HepG2 (cell line): Measurements from ENCODE around the gene MYO19. TPM values are rescaled to one million over a fixed set of nuclear protein-coding genes. Genes with fewer than 3 reads are reported as not detected.

ENCODE experiments used
- CAMTA2 ChIP-seq: sonication (generic); formaldehyde crosslinking; IDR thresholded peaks from 2 replicates; pipeline ENCODE4 v1.4.0; 2020; ENCODE audit warnings: mild to moderate bottlenecking, missing genetic modification reagents, borderline replicate concordance
- FIP1L1 ChIP-seq: fragments of 200-400 bp; formaldehyde crosslinking; IDR thresholded peaks from 2 replicates; pipeline ENCODE4 v1.6.1; 2018; ENCODE audit warnings: low read depth, mild to moderate bottlenecking, low read length, moderate library complexity, borderline replicate concordance; ENCODE audit not compliant: insufficient read depth
- KLF9 ChIP-seq: IDR thresholded peaks from 2 replicates; pipeline ENCODE4 v1.6.1; 2016; ENCODE audit warnings: low read depth
- MAF1 ChIP-seq: sonication (generic); formaldehyde crosslinking; IDR thresholded peaks from 2 replicates; pipeline ENCODE4 v1.5.0; 2020; ENCODE audit warnings: missing genetic modification reagents, borderline replicate concordance
- MAFK ChIP-seq, 2 experiments: IDR thresholded peaks in 1 of 2; conservative IDR thresholded peaks in 1 of 2; 2 replicates each; pipeline ENCODE4 v1.6.1; 2011; ENCODE audit warnings: improper control_type of control experiment in 2 of 2, low read length in 2 of 2
- ZNF329 ChIP-seq: sonication (generic); formaldehyde crosslinking; IDR thresholded peaks from 2 replicates; pipeline ENCODE4 v1.9.0; 2021; ENCODE audit warnings: low read depth, mild to moderate bottlenecking, missing genetic modification reagents
- ZNF33A ChIP-seq: sonication (generic); formaldehyde crosslinking; IDR thresholded peaks from 2 replicates; pipeline ENCODE4 v1.5.1; 2020; ENCODE audit warnings: missing genetic modification reagents, mild to moderate bottlenecking, moderate library complexity, borderline replicate concordance
- ZNF550 ChIP-seq: sonication (generic); formaldehyde crosslinking; IDR thresholded peaks from 2 replicates; pipeline ENCODE4 v1.4.0; 2020; ENCODE audit warnings: mild to moderate bottlenecking, missing genetic modification reagents, borderline replicate concordance
- polyA plus RNA-seq, 8 experiments: library from polyadenylated mRNA; depleted of rRNA in 3 of 8; stranded (reverse) in 7 of 8; unstranded in 1 of 8; fragments of >200 nt; fragmentation: Illumina TruSeq in 4 of 8; extraction: Trizol in 4 of 8; gene quantifications; 2 replicates each; pipeline versions ENCODE4 v1.2.1 to v1.2.3, GENCODE V29; 2011 to 2016; ENCODE audit warnings: low read depth in 4 of 8, missing spikeins in 1 of 8, mixed read lengths in 1 of 8; ENCODE audit not compliant: insufficient read depth in 1 of 8
- total RNA-seq, 5 experiments: library from RNA; depleted of rRNA; stranded (reverse); fragments of >200 nt; fragmentation: Illumina TruSeq; extraction: Trizol; gene quantifications; 2 replicates each; pipeline ENCODE4 v1.2.3, GENCODE V29; 2016; ENCODE audit warnings: low read depth in 1 of 5
- TF ChIP-seq, protein P1 (sequence below), 2 experiments: IDR thresholded peaks; 2 replicates each; pipeline ENCODE4 v1.6.1; 2011 to 2012; ENCODE audit warnings: low read length in 2 of 2, borderline replicate concordance in 1 of 2, low read depth in 1 of 2, mild to moderate bottlenecking in 1 of 2, moderate library complexity in 1 of 2
- TF ChIP-seq, protein P2 (sequence below): IDR thresholded peaks from 2 replicates; pipeline ENCODE4 v1.6.1; 2016; ENCODE audit warnings: low read depth, borderline replicate concordance
- TF ChIP-seq, protein P3 (sequence below): sonication (generic); formaldehyde crosslinking; conservative IDR thresholded peaks from 2 replicates; pipeline ENCODE4 v1.8.0; 2022; ENCODE audit warnings: missing genetic modification reagents
- TF ChIP-seq, protein P4 (sequence below): sonication (generic); formaldehyde crosslinking; IDR thresholded peaks from 2 replicates; pipeline ENCODE4 v1.5.0; 2020; ENCODE audit warnings: missing genetic modification reagents
- TF ChIP-seq, protein P5 (sequence below): IDR thresholded peaks from 2 replicates; pipeline ENCODE4 v1.6.1; 2016
- TF ChIP-seq, protein P6 (sequence below): sonication (generic); formaldehyde crosslinking; IDR thresholded peaks from 2 replicates; pipeline ENCODE4 v1.5.1; 2020; ENCODE audit warnings: mild to moderate bottlenecking, missing genetic modification reagents, borderline replicate concordance

Gene MYO19
- total and polyA plus RNA-seq, 2 of the 13 experiments (the other 11 are each of a cell fraction or from before 2014, with no cell fraction given): 75.7 to 82.3 TPM

DNA sequence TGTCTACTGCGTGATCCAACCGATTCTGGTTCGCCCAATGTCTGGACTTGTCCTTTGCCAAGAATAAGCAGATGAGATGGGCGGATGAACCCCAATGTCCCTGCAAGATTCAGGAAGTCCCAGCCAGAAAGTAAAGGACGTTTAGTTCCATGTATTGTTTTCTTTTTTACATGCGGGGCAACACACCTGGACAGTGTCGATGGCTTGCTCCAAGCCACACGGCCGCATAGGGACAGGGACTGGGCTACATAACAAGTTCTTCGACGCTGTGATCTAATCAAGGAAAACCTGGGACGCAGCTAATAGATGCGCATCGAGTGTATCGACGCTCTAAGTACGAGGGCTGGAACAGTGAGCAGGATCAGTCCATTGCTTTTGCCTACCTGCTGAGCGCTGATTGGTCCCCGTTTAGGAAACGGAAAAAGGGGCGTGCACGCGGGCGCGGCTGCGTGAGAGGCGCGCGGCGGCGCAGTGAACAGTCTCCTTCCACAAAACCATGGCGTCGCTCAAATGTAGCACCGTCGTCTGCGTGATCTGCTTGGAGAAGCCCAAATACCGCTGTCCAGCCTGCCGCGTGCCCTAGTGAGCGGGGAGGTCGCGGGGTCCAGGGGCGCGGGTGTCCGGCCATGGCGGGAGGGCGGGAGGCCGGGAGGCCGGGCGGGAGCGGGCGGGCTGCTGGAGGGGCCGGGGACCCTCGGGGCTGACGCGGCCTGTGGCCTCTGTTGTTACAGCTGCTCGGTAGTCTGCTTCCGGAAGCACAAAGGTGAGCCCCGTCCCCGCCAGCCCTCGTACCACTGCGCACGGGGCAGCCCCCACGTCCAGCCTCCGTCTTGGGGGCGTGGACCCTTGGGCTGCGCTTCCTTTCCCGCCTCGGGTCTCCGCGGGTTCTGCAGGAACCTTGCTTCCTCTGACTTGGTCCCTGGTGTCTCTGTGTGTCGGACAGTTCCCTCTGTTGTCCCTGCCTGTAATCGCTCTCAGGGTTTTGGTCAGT, 48.2 kb downstream of the MYO19 start, which contains the start of gene ZNHIT3 (continued):
- TF ChIP-seq, protein P1, sequence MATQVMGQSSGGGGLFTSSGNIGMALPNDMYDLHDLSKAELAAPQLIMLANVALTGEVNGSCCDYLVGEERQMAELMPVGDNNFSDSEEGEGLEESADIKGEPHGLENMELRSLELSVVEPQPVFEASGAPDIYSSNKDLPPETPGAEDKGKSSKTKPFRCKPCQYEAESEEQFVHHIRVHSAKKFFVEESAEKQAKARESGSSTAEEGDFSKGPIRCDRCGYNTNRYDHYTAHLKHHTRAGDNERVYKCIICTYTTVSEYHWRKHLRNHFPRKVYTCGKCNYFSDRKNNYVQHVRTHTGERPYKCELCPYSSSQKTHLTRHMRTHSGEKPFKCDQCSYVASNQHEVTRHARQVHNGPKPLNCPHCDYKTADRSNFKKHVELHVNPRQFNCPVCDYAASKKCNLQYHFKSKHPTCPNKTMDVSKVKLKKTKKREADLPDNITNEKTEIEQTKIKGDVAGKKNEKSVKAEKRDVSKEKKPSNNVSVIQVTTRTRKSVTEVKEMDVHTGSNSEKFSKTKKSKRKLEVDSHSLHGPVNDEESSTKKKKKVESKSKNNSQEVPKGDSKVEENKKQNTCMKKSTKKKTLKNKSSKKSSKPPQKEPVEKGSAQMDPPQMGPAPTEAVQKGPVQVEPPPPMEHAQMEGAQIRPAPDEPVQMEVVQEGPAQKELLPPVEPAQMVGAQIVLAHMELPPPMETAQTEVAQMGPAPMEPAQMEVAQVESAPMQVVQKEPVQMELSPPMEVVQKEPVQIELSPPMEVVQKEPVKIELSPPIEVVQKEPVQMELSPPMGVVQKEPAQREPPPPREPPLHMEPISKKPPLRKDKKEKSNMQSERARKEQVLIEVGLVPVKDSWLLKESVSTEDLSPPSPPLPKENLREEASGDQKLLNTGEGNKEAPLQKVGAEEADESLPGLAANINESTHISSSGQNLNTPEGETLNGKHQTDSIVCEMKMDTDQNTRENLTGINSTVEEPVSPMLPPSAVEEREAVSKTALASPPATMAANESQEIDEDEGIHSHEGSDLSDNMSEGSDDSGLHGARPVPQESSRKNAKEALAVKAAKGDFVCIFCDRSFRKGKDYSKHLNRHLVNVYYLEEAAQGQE (IDR thresholded peaks at IDR 0.05; ENCODE audit: borderline replicate concordance in 1 of 2, low read depth in 1 of 2, low read length in 2 of 2): 0 out of 4 replicates have a peak, but pooled peaks of 1 of the 2 experiments have one; percentile 20
- TF ChIP-seq KLF9 (peak; percentile 60; the same call in 1 of the 2 replicates), ZNF33A (CRISPR knock-in tag) (no peak), MAF1 (no peak), FIP1L1 (no peak), MAFK (conservative IDR thresholded peaks at IDR 0.05 in 1 of 2, IDR thresholded peaks at IDR 0.05 in 1 of 2; ENCODE audit: low read length in 2 of 2) (peak in 1 of 2 experiments; percentile 30; a peak in 1 of 4 replicates), ZNF329 (CRISPR knock-in tag) (0 out of 2 replicates have a peak, but pooled peaks have one; percentile 45), CAMTA2 (CRISPR knock-in tag) (no peak), ZNF550 (CRISPR knock-in tag) (no peak)
- TF ChIP-seq, protein P2, sequence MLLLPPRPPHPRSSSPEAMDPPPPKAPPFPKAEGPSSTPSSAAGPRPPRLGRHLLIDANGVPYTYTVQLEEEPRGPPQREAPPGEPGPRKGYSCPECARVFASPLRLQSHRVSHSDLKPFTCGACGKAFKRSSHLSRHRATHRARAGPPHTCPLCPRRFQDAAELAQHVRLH (CRISPR knock-in tag): peak; percentile 58; the same call in 1 of the 2 replicates
- TF ChIP-seq, protein P3, sequence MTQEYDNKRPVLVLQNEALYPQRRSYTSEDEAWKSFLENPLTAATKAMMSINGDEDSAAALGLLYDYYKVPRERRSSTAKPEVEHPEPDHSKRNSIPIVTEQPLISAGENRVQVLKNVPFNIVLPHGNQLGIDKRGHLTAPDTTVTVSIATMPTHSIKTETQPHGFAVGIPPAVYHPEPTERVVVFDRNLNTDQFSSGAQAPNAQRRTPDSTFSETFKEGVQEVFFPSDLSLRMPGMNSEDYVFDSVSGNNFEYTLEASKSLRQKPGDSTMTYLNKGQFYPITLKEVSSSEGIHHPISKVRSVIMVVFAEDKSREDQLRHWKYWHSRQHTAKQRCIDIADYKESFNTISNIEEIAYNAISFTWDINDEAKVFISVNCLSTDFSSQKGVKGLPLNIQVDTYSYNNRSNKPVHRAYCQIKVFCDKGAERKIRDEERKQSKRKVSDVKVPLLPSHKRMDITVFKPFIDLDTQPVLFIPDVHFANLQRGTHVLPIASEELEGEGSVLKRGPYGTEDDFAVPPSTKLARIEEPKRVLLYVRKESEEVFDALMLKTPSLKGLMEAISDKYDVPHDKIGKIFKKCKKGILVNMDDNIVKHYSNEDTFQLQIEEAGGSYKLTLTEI (CRISPR knock-in tag): no peak
- TF ChIP-seq, protein P4, sequence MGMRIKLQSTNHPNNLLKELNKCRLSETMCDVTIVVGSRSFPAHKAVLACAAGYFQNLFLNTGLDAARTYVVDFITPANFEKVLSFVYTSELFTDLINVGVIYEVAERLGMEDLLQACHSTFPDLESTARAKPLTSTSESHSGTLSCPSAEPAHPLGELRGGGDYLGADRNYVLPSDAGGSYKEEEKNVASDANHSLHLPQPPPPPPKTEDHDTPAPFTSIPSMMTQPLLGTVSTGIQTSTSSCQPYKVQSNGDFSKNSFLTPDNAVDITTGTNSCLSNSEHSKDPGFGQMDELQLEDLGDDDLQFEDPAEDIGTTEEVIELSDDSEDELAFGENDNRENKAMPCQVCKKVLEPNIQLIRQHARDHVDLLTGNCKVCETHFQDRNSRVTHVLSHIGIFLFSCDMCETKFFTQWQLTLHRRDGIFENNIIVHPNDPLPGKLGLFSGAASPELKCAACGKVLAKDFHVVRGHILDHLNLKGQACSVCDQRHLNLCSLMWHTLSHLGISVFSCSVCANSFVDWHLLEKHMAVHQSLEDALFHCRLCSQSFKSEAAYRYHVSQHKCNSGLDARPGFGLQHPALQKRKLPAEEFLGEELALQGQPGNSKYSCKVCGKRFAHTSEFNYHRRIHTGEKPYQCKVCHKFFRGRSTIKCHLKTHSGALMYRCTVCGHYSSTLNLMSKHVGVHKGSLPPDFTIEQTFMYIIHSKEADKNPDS (CRISPR knock-in tag): no peak
- TF ChIP-seq, protein P5, sequence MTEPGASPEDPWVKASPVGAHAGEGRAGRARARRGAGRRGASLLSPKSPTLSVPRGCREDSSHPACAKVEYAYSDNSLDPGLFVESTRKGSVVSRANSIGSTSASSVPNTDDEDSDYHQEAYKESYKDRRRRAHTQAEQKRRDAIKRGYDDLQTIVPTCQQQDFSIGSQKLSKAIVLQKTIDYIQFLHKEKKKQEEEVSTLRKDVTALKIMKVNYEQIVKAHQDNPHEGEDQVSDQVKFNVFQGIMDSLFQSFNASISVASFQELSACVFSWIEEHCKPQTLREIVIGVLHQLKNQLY: no peak
- TF ChIP-seq, protein P6, sequence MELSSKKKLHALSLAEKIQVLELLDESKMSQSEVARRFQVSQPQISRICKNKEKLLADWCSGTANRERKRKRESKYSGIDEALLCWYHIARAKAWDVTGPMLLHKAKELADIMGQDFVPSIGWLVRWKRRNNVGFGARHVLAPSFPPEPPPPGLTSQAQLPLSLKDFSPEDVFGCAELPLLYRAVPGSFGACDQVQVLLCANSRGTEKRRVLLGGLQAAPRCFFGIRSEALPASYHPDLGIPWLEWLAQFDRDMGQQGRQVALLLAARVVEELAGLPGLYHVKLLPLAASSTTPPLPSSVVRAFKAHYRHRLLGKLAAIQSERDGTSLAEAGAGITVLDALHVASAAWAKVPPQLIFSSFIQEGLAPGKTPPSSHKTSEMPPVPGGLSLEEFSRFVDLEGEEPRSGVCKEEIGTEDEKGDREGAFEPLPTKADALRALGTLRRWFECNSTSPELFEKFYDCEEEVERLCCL: no peak
